Effector memory CD4-positive, alpha-beta T cell (primary cell): Measurements from ENCODE around the gene SIRPA.

ENCODE experiments used
- DNase-seq, 3 donors: peaks; one replicate each; pipeline ENCODE4 v3.0.0-alpha.2; 2020
- H3K27ac ChIP-seq: 2 replicates; pipeline ENCODE4 v1.7.0; 2013; ENCODE audit warnings: mild to moderate bottlenecking, low read length, moderate library complexity; ENCODE audit not compliant: insufficient read depth, poor library complexity, severe bottlenecking
- H3K27me3 ChIP-seq: replicated peaks from 2 replicates; pipeline ENCODE4 v1.7.0; 2013; ENCODE audit warnings: mild to moderate bottlenecking, low read length; ENCODE audit not compliant: insufficient read depth, control insufficient read depth, poor library complexity, severe bottlenecking
- H3K36me3 ChIP-seq: 2 replicates; pipeline ENCODE4 v1.7.0; 2013; ENCODE audit warnings: mild to moderate bottlenecking, low read length, moderate library complexity; ENCODE audit not compliant: control insufficient read depth, insufficient read depth
- H3K4me1 ChIP-seq: 2 replicates; pipeline ENCODE4 v1.7.0; 2013; ENCODE audit warnings: low read length, mild to moderate bottlenecking; ENCODE audit not compliant: control insufficient read depth, insufficient read depth, poor library complexity, severe bottlenecking
- H3K4me3 ChIP-seq: 2 replicates; pipeline ENCODE4 v1.7.0; 2013; ENCODE audit warnings: low read length, low read depth, mild to moderate bottlenecking; ENCODE audit not compliant: insufficient read depth, poor library complexity, severe bottlenecking
- H3K9me3 ChIP-seq: 2 replicates; pipeline ENCODE4 v1.7.0; 2013; ENCODE audit warnings: mild to moderate bottlenecking, low read length, moderate library complexity; ENCODE audit not compliant: control insufficient read depth

Gene SIRPA

DNA sequence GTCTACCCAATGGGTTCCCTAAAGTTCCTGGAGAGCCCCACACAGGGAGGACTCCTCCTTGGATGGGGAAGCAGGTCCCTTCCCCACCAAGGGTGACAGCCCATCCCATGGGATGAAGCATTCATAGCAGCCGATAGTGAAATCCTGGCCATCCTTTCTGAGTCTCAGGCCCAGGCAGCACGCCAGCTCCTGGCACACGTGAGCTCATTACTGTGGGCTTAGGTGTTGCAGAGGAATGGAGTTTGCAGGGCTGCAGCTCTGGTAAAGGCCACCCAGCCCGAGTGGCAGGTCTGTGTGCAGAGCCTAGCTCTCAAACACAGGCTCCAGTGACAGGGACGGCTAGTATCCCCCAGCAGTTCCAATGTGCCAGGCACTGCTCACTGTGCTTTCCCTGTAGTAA lies 31.0 kb downstream of the SIRPA start:
- no peaks in the 10 kb centered on the region for H3K36me3 ChIP-seq
- no peak overlapping the region for H3K4me3 ChIP-seq
- no peak overlapping the region for H3K27ac ChIP-seq
- H3K4me1 ChIP-seq: no peaks in the 10 kb centered on the region
- no peak for DNase-seq
- H3K27me3 ChIP-seq: no peaks in the 10 kb centered on the region
- H3K9me3 ChIP-seq: no peaks in the 10 kb centered on the region

DNA sequence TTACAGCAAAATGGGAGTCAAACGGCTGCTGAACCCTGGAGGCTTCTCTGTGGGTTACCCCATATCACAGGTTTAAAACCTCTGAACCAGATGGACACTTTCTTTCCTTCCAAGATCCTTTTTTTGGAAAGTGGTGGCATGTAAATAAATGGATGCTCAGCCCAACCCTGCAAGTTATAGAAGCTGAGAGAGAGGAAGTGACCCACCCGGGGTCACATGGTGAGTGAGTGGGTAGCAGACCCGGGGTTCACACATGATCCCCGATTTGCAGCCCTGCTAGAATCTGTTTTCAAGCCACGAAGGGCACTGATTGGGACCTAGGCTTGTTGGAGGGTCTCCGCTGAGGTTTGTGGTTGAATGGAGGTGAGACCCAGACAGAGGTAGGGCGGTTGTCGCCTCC lies 32.0 kb downstream of the SIRPA start:
- H3K36me3 ChIP-seq: no peaks in the 10 kb centered on the region
- H3K4me3 ChIP-seq: no peak overlapping the region
- DNase-seq: no peak

DNA sequence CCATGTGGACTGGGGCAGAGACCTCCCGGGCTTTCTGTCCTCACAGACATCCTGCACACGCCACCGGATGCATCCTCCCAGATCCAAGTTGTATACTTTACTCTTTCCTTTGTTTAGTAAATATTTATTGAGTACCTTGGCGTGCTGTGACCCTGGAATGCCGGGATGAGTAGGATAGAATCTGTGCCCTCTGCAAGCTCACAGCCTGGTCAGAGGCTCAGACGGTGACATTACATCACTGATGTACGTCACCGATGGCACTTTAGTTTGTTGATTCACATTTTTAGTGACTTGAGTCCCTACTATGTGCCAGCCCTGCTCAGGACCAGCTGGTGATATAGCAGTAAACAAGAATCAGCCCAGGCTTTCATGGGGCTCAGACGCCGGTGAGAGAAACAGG lies 32.9 kb downstream of the SIRPA start:
- DNase-seq: no peak
- Histone ChIP-seq H3K4me1 (no peaks in the 10 kb centered on the region), H3K9me3 (no peaks in the 10 kb centered on the region), H3K36me3 (no peaks in the 10 kb centered on the region), H3K4me3 (no peak overlapping the region), H3K27ac (no peak overlapping the region), H3K27me3 (peaks cover 4% of the 10 kb centered on the region)

More for the DNA sequence above, 32.0 kb downstream of the SIRPA start:
- Histone ChIP-seq H3K27me3 (peaks cover 4% of the 10 kb centered on the region), H3K27ac (no peak overlapping the region), H3K4me1 (no peaks in the 10 kb centered on the region), H3K9me3 (no peaks in the 10 kb centered on the region)

GRCh38 chr20:1928782-1929181 lies 33.6 kb downstream of the SIRPA start:
- Histone ChIP-seq H3K27ac (no peak overlapping the region), H3K36me3 (no peaks in the 10 kb centered on the region)
- no peak for DNase-seq

GRCh38 chr20:1929460-1929859 lies 34.3 kb downstream of the SIRPA start:
- Histone ChIP-seq H3K36me3 (no peaks in the 10 kb centered on the region), H3K27ac (no peak overlapping the region), H3K4me1 (no peaks in the 10 kb centered on the region), H3K9me3 (no peaks in the 10 kb centered on the region), H3K4me3 (no peak overlapping the region), H3K27me3 (peaks cover 4% of the 10 kb centered on the region)
- no peak for DNase-seq

More at GRCh38 chr20:1928782-1929181, 33.6 kb downstream of the SIRPA start:
- Histone ChIP-seq H3K9me3 (no peaks in the 10 kb centered on the region), H3K27me3 (peaks cover 4% of the 10 kb centered on the region), H3K4me1 (no peaks in the 10 kb centered on the region), H3K4me3 (no peak overlapping the region)

DNA sequence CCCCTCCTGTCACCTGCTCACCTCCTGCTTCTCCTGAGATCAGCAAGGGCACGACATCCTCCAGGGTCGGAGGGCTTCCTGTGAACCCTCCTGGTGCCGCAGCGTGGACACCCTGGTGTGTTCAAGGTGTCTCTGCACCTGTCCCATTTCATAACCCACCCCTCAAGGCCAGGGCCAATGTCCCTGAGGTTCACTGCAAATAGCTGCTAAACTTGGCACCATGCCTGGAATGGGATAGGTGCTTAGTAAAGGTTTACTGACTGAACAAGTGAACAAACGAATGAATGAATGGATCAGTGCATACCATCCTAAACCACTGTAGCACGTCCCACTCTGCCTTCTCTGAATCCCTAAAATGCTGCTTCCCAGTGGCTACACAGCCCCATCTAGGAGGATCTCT lies 35.0 kb downstream of the SIRPA start:
- DNase-seq: no peak
- Histone ChIP-seq H3K4me3 (no peak overlapping the region), H3K36me3 (no peaks in the 10 kb centered on the region), H3K27ac (no peak overlapping the region), H3K4me1 (no peaks in the 10 kb centered on the region), H3K27me3 (peaks cover 4% of the 10 kb centered on the region), H3K9me3 (no peaks in the 10 kb centered on the region)

DNA sequence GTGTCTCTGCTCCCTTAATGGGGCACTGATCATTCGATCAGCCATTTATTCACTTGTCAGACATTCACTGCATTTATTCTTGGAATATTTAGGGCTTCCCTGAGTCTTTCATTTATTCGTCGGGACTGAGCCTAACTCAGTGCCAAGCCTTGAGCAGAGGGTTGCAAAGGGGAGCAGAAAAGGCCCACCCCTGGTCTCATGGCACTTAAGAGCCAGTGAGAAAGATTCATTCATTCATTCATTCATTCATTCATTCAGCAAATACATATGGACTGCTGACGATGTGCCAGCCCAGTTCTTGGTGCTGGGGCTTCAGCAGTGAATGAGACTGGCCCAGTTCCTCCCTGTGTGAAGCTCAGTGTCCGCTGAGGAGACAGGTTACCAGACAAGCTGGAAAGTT lies 36.6 kb downstream of the SIRPA start:
- no peak for DNase-seq
- no peak overlapping the region for H3K27ac ChIP-seq
- peaks cover 4% of the 10 kb centered on the region for H3K27me3 ChIP-seq
- H3K9me3 ChIP-seq: no peaks in the 10 kb centered on the region
- no peak overlapping the region for H3K4me3 ChIP-seq
- H3K36me3 ChIP-seq: no peaks in the 10 kb centered on the region
- H3K4me1 ChIP-seq: no peaks in the 10 kb centered on the region

- H3K9me3 ChIP-seq: no peaks in the 10 kb centered on the region
- peaks cover 4% of the 10 kb centered on the region for H3K27me3 ChIP-seq
- no peaks in the 10 kb centered on the region for H3K36me3 ChIP-seq
- no peaks in the 10 kb centered on the region for H3K4me1 ChIP-seq
- no peak for DNase-seq
- no peak overlapping the region for H3K4me3 ChIP-seq
- no peak overlapping the region for H3K27ac ChIP-seq
Observed at GRCh38 chr20:1932971-1933370, 37.8 kb downstream of the SIRPA start.

DNA sequence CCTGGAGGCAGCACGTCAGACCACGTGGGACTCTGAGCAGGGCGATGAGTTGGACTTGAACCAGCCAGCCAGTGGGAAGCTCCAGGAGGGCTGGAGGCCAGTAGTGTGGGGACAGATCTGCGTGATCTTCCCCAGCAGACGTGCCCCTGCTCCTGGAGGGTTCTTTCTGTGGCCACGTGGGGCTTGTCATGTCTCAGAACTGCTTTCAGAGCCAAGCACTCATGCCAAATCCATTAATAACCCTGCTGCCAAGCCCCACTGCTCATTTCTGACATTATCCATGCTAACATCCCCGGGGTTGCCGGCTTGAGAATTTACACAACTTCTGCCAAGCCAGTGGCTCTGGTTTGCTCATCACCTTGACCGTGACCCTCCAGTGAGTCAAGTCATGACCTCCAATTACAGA lies 38.3 kb downstream of the SIRPA start:
- no peak for DNase-seq
- no peaks in the 10 kb centered on the region for H3K9me3 ChIP-seq
- H3K4me1 ChIP-seq: no peaks in the 10 kb centered on the region
- H3K4me3 ChIP-seq: no peak overlapping the region
- H3K27me3 ChIP-seq: peaks cover 4% of the 10 kb centered on the region
- H3K27ac ChIP-seq: no peak overlapping the region
- no peaks in the 10 kb centered on the region for H3K36me3 ChIP-seq

DNA sequence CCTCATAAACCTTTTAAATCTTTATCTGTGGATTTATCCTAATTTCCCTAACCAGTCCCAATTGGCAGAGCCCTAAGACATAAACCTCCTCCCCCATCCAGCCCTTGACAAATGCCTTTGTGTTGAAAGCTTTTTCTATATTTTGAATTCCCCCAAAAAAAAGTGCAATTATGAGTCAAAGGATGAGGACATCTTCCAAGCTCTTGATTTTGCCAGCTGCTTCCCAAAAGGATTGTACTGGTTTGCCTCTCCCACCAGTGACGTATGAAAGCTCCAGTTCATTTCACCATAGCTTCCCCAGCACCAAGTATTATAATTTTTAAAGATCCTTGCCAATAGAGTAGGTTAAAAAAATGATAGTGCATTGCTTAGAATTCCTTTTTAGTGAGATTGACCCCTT lies 38.9 kb downstream of the SIRPA start:
- no peak overlapping the region for H3K27ac ChIP-seq
- no peak overlapping the region for H3K4me3 ChIP-seq
- peaks cover 4% of the 10 kb centered on the region for H3K27me3 ChIP-seq
- H3K36me3 ChIP-seq: no peaks in the 10 kb centered on the region
- H3K4me1 ChIP-seq: no peaks in the 10 kb centered on the region
- DNase-seq: no peak
- no peaks in the 10 kb centered on the region for H3K9me3 ChIP-seq
